ENCODE results near the gene BANF2. TPM values are rescaled to one million over a fixed set of nuclear protein-coding genes. Genes with fewer than 3 reads are reported as not detected.

Gene BANF2
- total and polyA plus RNA-seq, 2 of the 4 experiments (the other 2 are of a cell fraction), result not detected

DNA sequence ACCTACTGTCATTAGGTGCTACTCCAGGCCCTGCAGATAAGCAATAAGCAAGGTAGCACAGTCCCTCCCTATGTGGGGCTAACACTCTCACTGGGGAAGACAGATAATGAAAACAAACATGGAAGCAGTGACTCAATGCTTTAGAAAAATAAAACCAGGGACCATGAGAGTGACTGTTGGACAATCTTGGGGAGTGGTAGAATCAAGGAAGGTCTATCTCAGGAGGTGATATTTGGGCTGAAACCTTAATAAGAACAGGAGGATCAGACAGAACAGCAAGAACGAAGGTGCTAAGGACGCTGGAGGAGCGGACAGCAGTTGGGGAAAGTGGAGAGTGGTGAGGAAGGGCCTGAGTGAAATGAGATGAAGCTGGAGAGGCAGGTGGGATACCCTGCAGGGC lies 58.2 kb downstream of the BANF2 start:
- H2BK20ac ChIP-seq (ENCODE audit: low read depth, low read length), result no peak overlapping the region
- POLR2A ChIA-PET (ENCODE audit: unreplicated experiment), result no interaction called here
- H3K27me3 ChIP-seq (ENCODE audit: control insufficient read depth, insufficient read depth, low read length), result peaks cover 32% of the 10 kb centered on the region
- H4K5ac ChIP-seq (ENCODE audit: low read depth, low read length), result no peak overlapping the region
- peaks cover 12% of the 10 kb centered on the region for H3K9me3 ChIP-seq (ENCODE audit: control insufficient read depth, insufficient read depth, low read length)
- H2AFZ ChIP-seq (replicated peaks; ENCODE audit: low read length, poor library complexity), result no peak overlapping the region
- no peak overlapping the region for H2AK5ac ChIP-seq (ENCODE audit: low read depth, low read length)
- H3K9ac ChIP-seq (ENCODE audit: low read depth, low read length), result no peak overlapping the region
- H3K9me1 ChIP-seq (ENCODE audit: insufficient read depth, low read length), result 0 out of 2 replicates have a peak, but pooled peaks cover 2% of the 10 kb centered on the region
- ATAC-seq (ENCODE audit: low read depth) (no peak), DNase-seq (no peak)
- H4K91ac ChIP-seq (ENCODE audit: insufficient read depth, low read depth, low read length), result no peak overlapping the region
- no peaks in the 10 kb centered on the region for H4K20me1 ChIP-seq (ENCODE audit: insufficient read depth, low read length)
- H2BK15ac ChIP-seq (ENCODE audit: low read depth, low read length), result no peak overlapping the region
- H3K4ac ChIP-seq (ENCODE audit: low read depth, low read length), result no peak overlapping the region
- H3K36me3 ChIP-seq (ENCODE audit: control insufficient read depth, insufficient read depth, low read length), result no peaks in the 10 kb centered on the region
- H3K4me2 ChIP-seq (ENCODE audit: low read depth, low read length), result no peak overlapping the region
- no peaks in the 10 kb centered on the region for H3K79me1 ChIP-seq (ENCODE audit: low read depth in 1 of 2, low read length in 2 of 2)
- no peak overlapping the region for H3K23ac ChIP-seq (ENCODE audit: low read depth, low read length)
- no peak overlapping the region for H4K8ac ChIP-seq (ENCODE audit: low read depth in 2 of 2, low read length in 2 of 2)
- no peak overlapping the region for H3K56ac ChIP-seq (ENCODE audit: extremely low read depth, insufficient read depth, low read length)
- H3K27ac ChIP-seq (ENCODE audit: insufficient read depth, low read length), result no peak overlapping the region
- intact Hi-C loops (cut with micrococcal nuclease), result loop anchor here (5.0 kb wide), 1 partner anchor 34 kb away; no protein-coding TSS in a partner anchor
- BruUV-seq (replicated peaks), result no TSS peak
- in situ Hi-C loops (cut with MboI; ENCODE audit: low sequenced_read_pairs), result no loop called here
- WGBS, 2 experiments (ENCODE audit: extremely low coverage in 2 of 2, insufficient read length in 1 of 2), result 75% methylated on average over 3 of the region's 3 CpGs; no CpG with 5 or more reads in 1 of the 2 experiments
- no peak for TF ChIP-seq POLR2A (IDR thresholded peaks at IDR 0.05; ENCODE audit: low read depth, low read length)
- TF ChIP-seq, protein P1, sequence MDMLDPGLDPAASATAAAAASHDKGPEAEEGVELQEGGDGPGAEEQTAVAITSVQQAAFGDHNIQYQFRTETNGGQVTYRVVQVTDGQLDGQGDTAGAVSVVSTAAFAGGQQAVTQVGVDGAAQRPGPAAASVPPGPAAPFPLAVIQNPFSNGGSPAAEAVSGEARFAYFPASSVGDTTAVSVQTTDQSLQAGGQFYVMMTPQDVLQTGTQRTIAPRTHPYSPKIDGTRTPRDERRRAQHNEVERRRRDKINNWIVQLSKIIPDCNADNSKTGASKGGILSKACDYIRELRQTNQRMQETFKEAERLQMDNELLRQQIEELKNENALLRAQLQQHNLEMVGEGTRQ (IDR thresholded peaks at IDR 0.05; ENCODE audit: low read depth, low read length), result no peak
- TF ChIP-seq RCOR1 (IDR thresholded peaks at IDR 0.05; ENCODE audit: insufficient replicate concordance, low read length), result no peak
- no peak for TF ChIP-seq MAFK (IDR thresholded peaks at IDR 0.05; ENCODE audit: low read depth, low read length)
- no peak for TF ChIP-seq MXI1 (IDR thresholded peaks at IDR 0.05; ENCODE audit: borderline replicate concordance, low read depth, low read length)
- TF ChIP-seq SMC3 (IDR thresholded peaks at IDR 0.05; ENCODE audit: low read depth, low read length), result no peak
- TF ChIP-seq RAD21 (IDR thresholded peaks at IDR 0.05; ENCODE audit: low read length), result no peak
- TF ChIP-seq, protein P2, sequence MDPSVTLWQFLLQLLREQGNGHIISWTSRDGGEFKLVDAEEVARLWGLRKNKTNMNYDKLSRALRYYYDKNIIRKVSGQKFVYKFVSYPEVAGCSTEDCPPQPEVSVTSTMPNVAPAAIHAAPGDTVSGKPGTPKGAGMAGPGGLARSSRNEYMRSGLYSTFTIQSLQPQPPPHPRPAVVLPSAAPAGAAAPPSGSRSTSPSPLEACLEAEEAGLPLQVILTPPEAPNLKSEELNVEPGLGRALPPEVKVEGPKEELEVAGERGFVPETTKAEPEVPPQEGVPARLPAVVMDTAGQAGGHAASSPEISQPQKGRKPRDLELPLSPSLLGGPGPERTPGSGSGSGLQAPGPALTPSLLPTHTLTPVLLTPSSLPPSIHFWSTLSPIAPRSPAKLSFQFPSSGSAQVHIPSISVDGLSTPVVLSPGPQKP (IDR thresholded peaks at IDR 0.05; ENCODE audit: borderline replicate concordance, low read depth, low read length), result no peak
- no peak for TF ChIP-seq BHLHE40 (IDR thresholded peaks at IDR 0.05; ENCODE audit: low read depth, low read length)
- TF ChIP-seq CTCF (conservative IDR thresholded peaks at IDR 0.05; ENCODE audit: low read depth, low read length), result no peak
- no peak for TF ChIP-seq NFE2L2 (IDR thresholded peaks at IDR 0.05; ENCODE audit: low read depth, low read length)
- no peak for TF ChIP-seq RFX5 (IDR thresholded peaks at IDR 0.05; ENCODE audit: low read depth, low read length)
- no peak for TF ChIP-seq CEBPB (IDR thresholded peaks at IDR 0.05; ENCODE audit: low read depth, low read length)
- TF ChIP-seq FOS (IDR thresholded peaks at IDR 0.05; ENCODE audit: low read depth, low read length), result no peak
- TF ChIP-seq CHD1 (IDR thresholded peaks at IDR 0.05; ENCODE audit: low read depth, low read length), result no peak
- no peak for TF ChIP-seq MAZ (IDR thresholded peaks at IDR 0.05; ENCODE audit: borderline replicate concordance, low read depth, low read length)
- H2BK5ac ChIP-seq (ENCODE audit: low read depth, low read length, poor library complexity, severe bottlenecking), result no peak overlapping the region
- H2AK9ac ChIP-seq (replicated peaks; ENCODE audit: low read depth, low read length, poor library complexity), result no peak overlapping the region
- no peak overlapping the region for H2BK120ac ChIP-seq (ENCODE audit: low read depth, low read length)
- no peaks in the 10 kb centered on the region for H3K4me1 ChIP-seq (ENCODE audit: control insufficient read depth, insufficient read depth, low read length)
- no peak overlapping the region for H3K18ac ChIP-seq (ENCODE audit: low read depth, low read length)
- dilution Hi-C loops (cut with HindIII; ENCODE audit: low sequenced_read_pairs, unreplicated experiment), result no loop called here
- no peak overlapping the region for H3K14ac ChIP-seq (replicated peaks; ENCODE audit: low read depth, low read length)
- CTCF ChIA-PET, result interaction anchor here (0.5 kb wide), 1 partner anchor 84 kb away, joined by 3 read pairs; no protein-coding TSS in a partner anchor
- no peak overlapping the region for H3K4me3 ChIP-seq (ENCODE audit: insufficient read depth, low read depth, low read length)

Data from IMR-90 (cell line).